WTC11 (cell line): Measurements from ENCODE around the gene ZDHHC7. TPM values are rescaled to one million over a fixed set of nuclear protein-coding genes. Genes with fewer than 3 reads are reported as not detected.

Experiments used
- ATAC-seq: fragments of 200-7000 bp; cut with Tn5 transposase; 2 replicates; pipeline ENCODE4 v1.10.0; 2021; ENCODE audit warnings: mild to moderate bottlenecking, moderate library complexity
- CTCF ChIA-PET: fragments of 300-600 bp; sonication (Branson Sonifier 250); formaldehyde crosslinking; loops from one replicate; lab custom pipeline; 2021; ENCODE audit warnings: antibody characterized with exemption; lab: Charles Lee
- POLR2A ChIA-PET: fragments of 350-600 bp; sonication (Branson Sonifier 250); formaldehyde crosslinking; loops from one replicate; lab custom pipeline; 2021; ENCODE audit warnings: antibody characterized with exemption; lab: Charles Lee
- DNase-seq: peaks from one replicate; pipeline ENCODE4 v3.0.0; 2021; ENCODE audit warnings: low spot score
- H3K27ac Mint-ChIP-seq: 2 replicates; pipeline ENCODE4 v1.8.0; 2021; ENCODE audit warnings: mixed read lengths
- H3K27me3 Mint-ChIP-seq: 2 replicates; pipeline ENCODE4 v1.8.0; 2021; ENCODE audit warnings: low read depth, mild to moderate bottlenecking, moderate library complexity, mixed read lengths
- H3K36me3 Mint-ChIP-seq: 2 replicates; pipeline ENCODE4 v1.8.0; 2021; ENCODE audit warnings: mixed read lengths
- H3K4me1 Mint-ChIP-seq: 2 replicates; pipeline ENCODE4 v1.8.0; 2022; ENCODE audit warnings: mixed read lengths
- H3K4me3 Mint-ChIP-seq: 2 replicates; pipeline ENCODE4 v1.8.0; 2021; ENCODE audit warnings: mild to moderate bottlenecking, moderate library complexity, mixed read lengths
- H3K9me3 Mint-ChIP-seq: 2 replicates; pipeline ENCODE4 v1.8.0; 2021; ENCODE audit warnings: mixed read lengths
- ERG ChIP-seq: fragments of 250-450 bp; sonication (Bioruptor Pico); IDR thresholded peaks from 2 replicates; pipeline ENCODE4 v1.8.0; 2021; ENCODE audit warnings: mild to moderate bottlenecking
- ETV6 ChIP-seq: sonication (generic); formaldehyde crosslinking; IDR thresholded peaks from 2 replicates; pipeline ENCODE4 v1.8.1; 2022; ENCODE audit warnings: mild to moderate bottlenecking, missing genetic modification reagents
- GABPB1 ChIP-seq: sonication (generic); formaldehyde crosslinking; IDR thresholded peaks from 2 replicates; pipeline ENCODE4 v1.8.1; 2023; ENCODE audit warnings: mild to moderate bottlenecking, missing genetic modification reagents
- GTF2I ChIP-seq: fragments of 250-450 bp; sonication (Bioruptor Pico); conservative IDR thresholded peaks from 2 replicates; pipeline ENCODE4 v1.4.0; 2021; ENCODE audit warnings: mild to moderate bottlenecking
- JUN ChIP-seq: sonication (generic); formaldehyde crosslinking; IDR thresholded peaks from 2 replicates; pipeline ENCODE4 v1.8.0; 2023; ENCODE audit warnings: mild to moderate bottlenecking, missing genetic modification reagents
- KAT7 ChIP-seq: sonication (generic); formaldehyde crosslinking; IDR thresholded peaks from 2 replicates; pipeline ENCODE4 v1.8.1; 2023; ENCODE audit warnings: missing genetic modification reagents, mild to moderate bottlenecking, borderline replicate concordance
- MYBL2 ChIP-seq: sonication (generic); formaldehyde crosslinking; IDR thresholded peaks from 2 replicates; pipeline ENCODE4 v1.8.1; 2023; ENCODE audit warnings: mild to moderate bottlenecking, moderate library complexity, missing genetic modification reagents
- NFATC4 ChIP-seq: fragments of 250-450 bp; sonication (Bioruptor Pico); IDR thresholded peaks from 2 replicates; pipeline ENCODE4 v1.9.0; 2021; ENCODE audit warnings: mild to moderate bottlenecking
- NR2C2 ChIP-seq: sonication (generic); formaldehyde crosslinking; IDR thresholded peaks from 2 replicates; pipeline ENCODE4 v1.8.0; 2022; ENCODE audit warnings: mild to moderate bottlenecking, missing genetic modification reagents
- TCF7 ChIP-seq: sonication (generic); formaldehyde crosslinking; IDR thresholded peaks from 2 replicates; pipeline ENCODE4 v1.8.0; 2022; ENCODE audit warnings: mild to moderate bottlenecking, low read depth, missing genetic modification reagents, moderate library complexity
- TEAD4 ChIP-seq: sonication (generic); formaldehyde crosslinking; IDR thresholded peaks from 2 replicates; pipeline ENCODE4 v1.8.0; 2022; ENCODE audit warnings: mild to moderate bottlenecking, missing genetic modification reagents
- TP53 ChIP-seq: sonication (generic); formaldehyde crosslinking; IDR thresholded peaks from 2 replicates; pipeline ENCODE4 v1.8.1; 2023; ENCODE audit warnings: mild to moderate bottlenecking, missing genetic modification reagents
- USF1 ChIP-seq: sonication (generic); formaldehyde crosslinking; IDR thresholded peaks from 2 replicates; pipeline ENCODE4 v1.8.0; 2022; ENCODE audit warnings: mild to moderate bottlenecking, missing genetic modification reagents
- ZMAT4 ChIP-seq: fragments of 250-450 bp; sonication (Bioruptor Pico); IDR thresholded peaks from 2 replicates; pipeline ENCODE4 v1.9.0; 2021; ENCODE audit warnings: mild to moderate bottlenecking
- ZNF121 ChIP-seq: sonication (generic); formaldehyde crosslinking; IDR thresholded peaks from 2 replicates; pipeline ENCODE4 v1.8.0; 2023; ENCODE audit warnings: missing genetic modification reagents
- ZNF396 ChIP-seq: fragments of 250-450 bp; sonication (Bioruptor Pico); IDR thresholded peaks from 2 replicates; pipeline ENCODE4 v1.8.0; 2021; ENCODE audit warnings: mild to moderate bottlenecking, moderate library complexity, borderline replicate concordance
- ZNF671 ChIP-seq: fragments of 250-450 bp; sonication (Bioruptor Pico); IDR thresholded peaks from 2 replicates; pipeline ENCODE4 v1.8.0; 2021; ENCODE audit warnings: mild to moderate bottlenecking
- total RNA-seq: library from RNA; stranded (reverse); gene quantifications from 3 replicates; pipeline ENCODE4 v1.2.3, GENCODE V29; 2021
- TF ChIP-seq, protein P1 (sequence below): sonication (generic); formaldehyde crosslinking; IDR thresholded peaks from 2 replicates; pipeline ENCODE4 v1.8.0; 2023; ENCODE audit warnings: mild to moderate bottlenecking, missing genetic modification reagents
- TF ChIP-seq, protein P2 (sequence below): fragments of 250-450 bp; sonication (Bioruptor Pico); IDR thresholded peaks from 2 replicates; pipeline ENCODE4 v2.1.2; 2022; ENCODE audit warnings: mild to moderate bottlenecking, moderate library complexity

Gene ZDHHC7
- total RNA-seq, 1 experiment from 2014 or later: 38.7 TPM

GRCh38 chr16:84979516-84979915 lies 31.8 kb downstream of the ZDHHC7 start:
- Mint-ChIP-seq H3K36me3 (peaks cover 38% of the 10 kb centered on the region), H3K27ac (no peak overlapping the region), H3K4me1 (no peaks in the 10 kb centered on the region), H3K4me3 (no peak overlapping the region), H3K27me3 (no peaks in the 10 kb centered on the region), H3K9me3 (no peaks in the 10 kb centered on the region)
- CTCF ChIA-PET: interaction anchor here (0.8 to 2.0 kb wide), 2 partner anchors 8 to 9 kb away, joined by 4 to 9 read pairs; no protein-coding TSS in a partner anchor
- POLR2A ChIA-PET: no interaction called here
- TF ChIP-seq TCF7 (CRISPR knock-in tag) (no peak), ZMAT4 (no peak), JUN (CRISPR knock-in tag) (no peak)
- no peak for DNase-seq
- ATAC-seq: no peak

DNA sequence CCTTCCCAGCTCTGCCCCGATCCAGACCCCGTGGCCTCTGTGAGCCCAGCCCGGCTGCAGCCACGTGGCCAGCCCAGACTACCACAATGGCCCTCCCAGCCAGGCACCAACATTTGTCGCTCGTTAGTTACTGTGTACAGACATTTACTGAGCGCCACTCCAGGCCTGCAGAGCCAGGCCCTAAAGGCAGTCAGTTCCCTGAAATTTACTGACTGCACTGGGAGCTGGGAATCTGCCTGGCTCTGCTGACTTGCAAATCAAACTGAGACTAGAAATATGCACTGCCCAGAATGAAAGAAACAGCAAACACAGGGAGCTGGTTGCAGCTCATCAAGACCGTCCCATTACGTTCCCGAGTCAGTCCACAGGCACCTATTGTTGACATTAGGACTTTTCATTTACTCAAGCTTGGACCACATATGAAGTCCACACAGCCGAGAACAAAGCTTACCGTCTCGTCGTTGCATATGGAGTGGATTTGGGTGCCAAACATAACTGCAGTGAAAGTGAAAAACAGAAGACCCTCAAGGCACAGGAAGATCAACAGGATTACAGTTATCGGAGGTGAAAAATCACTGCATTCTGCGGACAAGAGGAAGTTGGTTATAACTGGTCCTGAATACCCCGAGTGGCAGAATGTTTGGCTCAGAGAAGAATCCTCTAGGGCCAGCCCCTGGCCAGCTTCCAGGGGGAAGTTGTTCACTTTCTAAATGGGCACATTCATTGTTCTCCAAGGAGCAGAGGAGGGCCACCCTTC lies 34.5 kb downstream of the ZDHHC7 start:
- no peaks in the 10 kb centered on the region for H3K4me1 Mint-ChIP-seq
- CTCF ChIA-PET: interaction anchor here (1.2 to 1.9 kb wide), 2 partner anchors 25 to 110 kb away, joined by 3 to 6 read pairs; no protein-coding TSS in a partner anchor
- ATAC-seq: no peak
- H3K27ac Mint-ChIP-seq: no peak overlapping the region
- no peak overlapping the region for H3K4me3 Mint-ChIP-seq
- POLR2A ChIA-PET: no interaction called here
- no peak for DNase-seq
- TF ChIP-seq TEAD4 (CRISPR knock-in tag) (no peak), GABPB1 (CRISPR knock-in tag) (0 out of 2 replicates have a peak, but pooled peaks have one; percentile 41)
- H3K27me3 Mint-ChIP-seq: no peaks in the 10 kb centered on the region
- H3K9me3 Mint-ChIP-seq: no peaks in the 10 kb centered on the region
- H3K36me3 Mint-ChIP-seq: peaks cover 37% of the 10 kb centered on the region

GRCh38 chr16:84975522-84975921 lies 35.8 kb downstream of the ZDHHC7 start:
- ATAC-seq (no peak), DNase-seq (no peak)
- H3K4me1 Mint-ChIP-seq: no peaks in the 10 kb centered on the region
- no peak overlapping the region for H3K4me3 Mint-ChIP-seq
- H3K27me3 Mint-ChIP-seq: no peaks in the 10 kb centered on the region
- H3K36me3 Mint-ChIP-seq: peaks cover 24% of the 10 kb centered on the region
- TF ChIP-seq NR2C2 (CRISPR knock-in tag) (no peak), USF1 (CRISPR knock-in tag) (no peak), ZNF396 (CRISPR knock-in tag) (no peak), TP53 (CRISPR knock-in tag) (no peak), JUN (CRISPR knock-in tag) (no peak), GTF2I (no peak), ZNF671 (CRISPR knock-in tag) (no peak)
- TF ChIP-seq, protein P1, sequence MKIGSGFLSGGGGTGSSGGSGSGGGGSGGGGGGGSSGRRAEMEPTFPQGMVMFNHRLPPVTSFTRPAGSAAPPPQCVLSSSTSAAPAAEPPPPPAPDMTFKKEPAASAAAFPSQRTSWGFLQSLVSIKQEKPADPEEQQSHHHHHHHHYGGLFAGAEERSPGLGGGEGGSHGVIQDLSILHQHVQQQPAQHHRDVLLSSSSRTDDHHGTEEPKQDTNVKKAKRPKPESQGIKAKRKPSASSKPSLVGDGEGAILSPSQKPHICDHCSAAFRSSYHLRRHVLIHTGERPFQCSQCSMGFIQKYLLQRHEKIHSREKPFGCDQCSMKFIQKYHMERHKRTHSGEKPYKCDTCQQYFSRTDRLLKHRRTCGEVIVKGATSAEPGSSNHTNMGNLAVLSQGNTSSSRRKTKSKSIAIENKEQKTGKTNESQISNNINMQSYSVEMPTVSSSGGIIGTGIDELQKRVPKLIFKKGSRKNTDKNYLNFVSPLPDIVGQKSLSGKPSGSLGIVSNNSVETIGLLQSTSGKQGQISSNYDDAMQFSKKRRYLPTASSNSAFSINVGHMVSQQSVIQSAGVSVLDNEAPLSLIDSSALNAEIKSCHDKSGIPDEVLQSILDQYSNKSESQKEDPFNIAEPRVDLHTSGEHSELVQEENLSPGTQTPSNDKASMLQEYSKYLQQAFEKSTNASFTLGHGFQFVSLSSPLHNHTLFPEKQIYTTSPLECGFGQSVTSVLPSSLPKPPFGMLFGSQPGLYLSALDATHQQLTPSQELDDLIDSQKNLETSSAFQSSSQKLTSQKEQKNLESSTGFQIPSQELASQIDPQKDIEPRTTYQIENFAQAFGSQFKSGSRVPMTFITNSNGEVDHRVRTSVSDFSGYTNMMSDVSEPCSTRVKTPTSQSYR: no peak
- TF ChIP-seq, protein P2, sequence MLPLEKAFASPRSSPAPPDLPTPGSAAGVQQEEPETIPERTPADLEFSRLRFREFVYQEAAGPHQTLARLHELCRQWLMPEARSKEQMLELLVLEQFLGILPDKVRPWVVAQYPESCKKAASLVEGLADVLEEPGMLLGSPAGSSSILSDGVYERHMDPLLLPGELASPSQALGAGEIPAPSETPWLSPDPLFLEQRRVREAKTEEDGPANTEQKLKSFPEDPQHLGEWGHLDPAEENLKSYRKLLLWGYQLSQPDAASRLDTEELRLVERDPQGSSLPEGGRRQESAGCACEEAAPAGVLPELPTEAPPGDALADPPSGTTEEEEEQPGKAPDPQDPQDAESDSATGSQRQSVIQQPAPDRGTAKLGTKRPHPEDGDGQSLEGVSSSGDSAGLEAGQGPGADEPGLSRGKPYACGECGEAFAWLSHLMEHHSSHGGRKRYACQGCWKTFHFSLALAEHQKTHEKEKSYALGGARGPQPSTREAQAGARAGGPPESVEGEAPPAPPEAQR: no peak
- ChIA-PET POLR2A (no interaction called here), CTCF (interaction anchor here (0.7 to 1.2 kb wide), 4 partner anchors 23 to 111 kb away, joined by 3 to 7 read pairs (median 3); no protein-coding TSS in a partner anchor)
- H3K9me3 Mint-ChIP-seq: no peaks in the 10 kb centered on the region
- H3K27ac Mint-ChIP-seq: no peak overlapping the region

- H3K9me3 Mint-ChIP-seq: no peaks in the 10 kb centered on the region
- no peaks in the 10 kb centered on the region for H3K27me3 Mint-ChIP-seq
- H3K36me3 Mint-ChIP-seq: peaks cover 24% of the 10 kb centered on the region
- no peak overlapping the region for H3K27ac Mint-ChIP-seq
- ATAC-seq (no peak), DNase-seq (no peak)
- no peak overlapping the region for H3K4me3 Mint-ChIP-seq
- ChIA-PET POLR2A (no interaction called here), CTCF (interaction anchor here (0.6 to 1.7 kb wide), 6 partner anchors 12 to 352 kb away, joined by 3 to 7 read pairs (median 3); no protein-coding TSS in a partner anchor)
- H3K4me1 Mint-ChIP-seq: no peaks in the 10 kb centered on the region
- TF ChIP-seq NFATC4: no peak
- no peak for TF ChIP-seq MYBL2 (CRISPR knock-in tag)
- TF ChIP-seq ZNF121 (CRISPR knock-in tag): no peak
- no peak for TF ChIP-seq KAT7 (CRISPR knock-in tag)
- TF ChIP-seq ERG (CRISPR knock-in tag): no peak
- TF ChIP-seq ETV6: no peak
These were observed 36.3 kb downstream of the ZDHHC7 start for GRCh38 chr16:84975066-84975465.
